ENCODE data around the gene SIL1.

DNA sequence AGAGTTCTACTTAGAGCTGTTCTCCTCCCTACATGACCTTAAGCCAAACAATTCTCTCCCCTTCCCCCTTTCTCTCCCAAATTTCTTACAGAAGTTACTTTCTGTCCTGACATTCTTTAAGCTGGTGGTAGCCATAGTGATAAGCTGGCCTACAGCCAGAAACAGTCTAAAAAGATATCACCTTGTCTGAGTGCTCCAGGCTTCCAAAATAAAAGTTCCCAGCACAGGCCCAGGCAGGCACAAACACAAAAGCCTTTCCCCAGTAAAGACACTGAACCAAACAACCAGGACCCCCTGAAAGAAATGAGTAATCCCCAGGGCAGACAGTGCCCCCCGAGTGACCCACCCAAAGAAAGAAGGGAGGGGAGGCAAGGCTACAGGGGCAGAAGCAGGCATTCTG is 19.2 kb downstream of the SIL1 start:
- TF ChIP-seq, protein P1, sequence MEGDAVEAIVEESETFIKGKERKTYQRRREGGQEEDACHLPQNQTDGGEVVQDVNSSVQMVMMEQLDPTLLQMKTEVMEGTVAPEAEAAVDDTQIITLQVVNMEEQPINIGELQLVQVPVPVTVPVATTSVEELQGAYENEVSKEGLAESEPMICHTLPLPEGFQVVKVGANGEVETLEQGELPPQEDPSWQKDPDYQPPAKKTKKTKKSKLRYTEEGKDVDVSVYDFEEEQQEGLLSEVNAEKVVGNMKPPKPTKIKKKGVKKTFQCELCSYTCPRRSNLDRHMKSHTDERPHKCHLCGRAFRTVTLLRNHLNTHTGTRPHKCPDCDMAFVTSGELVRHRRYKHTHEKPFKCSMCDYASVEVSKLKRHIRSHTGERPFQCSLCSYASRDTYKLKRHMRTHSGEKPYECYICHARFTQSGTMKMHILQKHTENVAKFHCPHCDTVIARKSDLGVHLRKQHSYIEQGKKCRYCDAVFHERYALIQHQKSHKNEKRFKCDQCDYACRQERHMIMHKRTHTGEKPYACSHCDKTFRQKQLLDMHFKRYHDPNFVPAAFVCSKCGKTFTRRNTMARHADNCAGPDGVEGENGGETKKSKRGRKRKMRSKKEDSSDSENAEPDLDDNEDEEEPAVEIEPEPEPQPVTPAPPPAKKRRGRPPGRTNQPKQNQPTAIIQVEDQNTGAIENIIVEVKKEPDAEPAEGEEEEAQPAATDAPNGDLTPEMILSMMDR (IDR thresholded peaks at IDR 0.05) = no peak
- TF ChIP-seq POLR2AphosphoS5 (IDR thresholded peaks at IDR 0.05) (no peak), POLR2A (IDR thresholded peaks at IDR 0.05) (no peak)
